ENCODE data around the gene STXBP6. TPM values are rescaled to one million over a fixed set of nuclear protein-coding genes. Genes with fewer than 3 reads are reported as not detected.
"Not testable (repeated sequence)": the region's sequence is repeated elsewhere in the genome, so short reads cannot be mapped to it uniquely, and the experiment has no call there.

Gene STXBP6
- total and polyA plus RNA-seq, 4 donors: 0.05 to 10.5 (median 2.3) TPM

DNA sequence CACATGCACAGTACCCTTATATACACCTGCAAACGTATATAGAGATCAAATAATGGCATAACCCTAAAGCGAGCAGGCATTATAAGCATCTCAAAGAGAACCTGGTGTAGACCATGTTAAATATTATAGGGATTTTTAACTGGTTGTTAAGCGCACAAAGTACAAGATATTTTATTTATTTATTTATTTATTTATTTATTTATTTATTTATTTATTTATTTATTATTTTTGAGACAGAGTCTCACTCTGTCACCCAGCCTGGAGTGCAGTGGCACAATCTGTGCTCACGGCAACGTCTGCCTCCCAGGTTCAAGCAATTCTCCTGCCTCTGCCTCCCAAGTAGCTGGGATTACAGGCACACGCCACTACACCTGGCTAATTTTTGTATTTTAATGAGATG lies 87.8 kb downstream of the STXBP6 start:
- ATAC-seq (ENCODE audit: low FRiP score); H3K4me1 ChIP-seq (ENCODE audit: control insufficient read depth in 1 of 2, insufficient read depth in 2 of 2, low read length in 2 of 2); H3K4me3 ChIP-seq (ENCODE audit: low read length in 2 of 2); H3K27ac ChIP-seq (ENCODE audit: low read depth in 1 of 2, low read length in 2 of 2); intact Hi-C loops (cut with DNase I); H3K36me3 ChIP-seq (ENCODE audit: control insufficient read depth in 1 of 2, insufficient read depth in 2 of 2, low read length in 1 of 2); H3K9me3 ChIP-seq (ENCODE audit: control insufficient read depth, low read length); H3K27me3 ChIP-seq (ENCODE audit: control insufficient read depth in 1 of 2, insufficient read depth in 2 of 2, low read length in 1 of 2); DNase-seq: not testable (repeated sequence)
- 96 to 97% methylated on average over 6 of the region's 6 CpGs for WGBS, 2 donors

DNA sequence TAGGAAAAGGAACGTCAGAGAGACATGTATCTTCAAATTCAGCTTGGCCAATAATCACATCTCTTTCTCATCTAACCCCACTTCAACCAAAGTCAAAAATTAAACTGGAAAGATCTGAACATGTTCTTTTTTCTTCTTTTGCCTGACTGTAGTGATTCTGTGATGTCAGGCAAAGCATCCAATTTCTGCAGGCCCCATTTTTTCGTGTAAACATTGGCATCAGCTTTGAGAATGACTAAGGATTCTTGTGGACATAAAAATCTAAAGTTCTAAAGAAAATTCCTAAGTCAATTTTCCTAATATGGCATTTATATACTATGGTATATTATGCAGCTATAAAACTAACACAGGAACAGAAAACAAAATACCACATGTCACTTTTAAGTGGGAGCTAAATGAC lies 89.1 kb downstream of the STXBP6 start:
- WGBS, 2 donors: 31 to 40% methylated on average over 2 of the region's 2 CpGs
- H3K9me3 ChIP-seq (ENCODE audit: control insufficient read depth, low read length): no peaks in the 10 kb centered on the region
- intact Hi-C loops (cut with DNase I): no loop called here
- no peak overlapping the region for H3K27ac ChIP-seq (ENCODE audit: low read depth in 1 of 2, low read length in 2 of 2)
- DNase-seq (no peak), ATAC-seq (ENCODE audit: low FRiP score) (no peak)
- no peaks in the 10 kb centered on the region for H3K4me1 ChIP-seq (ENCODE audit: control insufficient read depth in 1 of 2, insufficient read depth in 2 of 2, low read length in 2 of 2)
- H3K36me3 ChIP-seq (ENCODE audit: control insufficient read depth in 1 of 2, insufficient read depth in 2 of 2, low read length in 1 of 2): no peaks in the 10 kb centered on the region
- H3K27me3 ChIP-seq (ENCODE audit: control insufficient read depth in 1 of 2, insufficient read depth in 2 of 2, low read length in 1 of 2): no peaks in the 10 kb centered on the region
- H3K4me3 ChIP-seq (ENCODE audit: low read length in 2 of 2): no peak overlapping the region

DNA sequence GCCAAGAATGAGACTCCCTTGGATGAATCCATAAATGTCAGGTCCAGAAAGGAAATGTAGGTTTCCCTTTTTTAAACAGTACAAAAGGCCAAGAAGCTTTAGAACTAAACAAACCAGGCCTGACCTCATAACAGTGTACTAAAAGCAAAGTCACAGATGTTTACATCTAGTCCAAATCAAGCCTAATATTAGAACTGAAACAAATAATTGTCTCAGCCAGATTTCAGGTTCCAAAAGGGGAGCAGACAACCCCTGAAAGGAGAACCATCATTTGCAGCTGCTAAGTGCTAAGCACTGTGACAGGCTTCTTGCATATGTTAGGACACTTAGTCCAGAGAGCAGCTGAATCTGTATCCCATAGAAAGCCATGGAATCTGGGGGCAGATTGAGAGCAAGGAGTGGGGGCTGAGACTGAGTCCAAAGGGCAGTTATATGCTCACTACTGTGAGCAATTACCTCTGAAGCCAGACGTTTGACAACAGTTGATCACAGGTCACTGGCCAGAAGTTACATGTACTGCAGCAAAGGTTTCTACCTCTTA lies 90.1 kb downstream of the STXBP6 start:
- WGBS, 2 donors: 35 to 38% methylated on average over 1 of the region's 1 CpG
- DNase-seq (no peak), ATAC-seq (ENCODE audit: low FRiP score) (peak; percentile 26)
- Histone ChIP-seq H3K36me3 (ENCODE audit: control insufficient read depth in 1 of 2, insufficient read depth in 2 of 2, low read length in 1 of 2) (no peaks in the 10 kb centered on the region), H3K9me3 (ENCODE audit: control insufficient read depth, low read length) (no peaks in the 10 kb centered on the region), H3K27me3 (ENCODE audit: control insufficient read depth in 1 of 2, insufficient read depth in 2 of 2, low read length in 1 of 2) (no peaks in the 10 kb centered on the region), H3K27ac (ENCODE audit: low read depth in 1 of 2, low read length in 2 of 2) (no peak overlapping the region), H3K4me3 (ENCODE audit: low read length in 2 of 2) (no peak overlapping the region), H3K4me1 (ENCODE audit: control insufficient read depth in 1 of 2, insufficient read depth in 2 of 2, low read length in 2 of 2) (no peaks in the 10 kb centered on the region)
- intact Hi-C loops (cut with DNase I): no loop called here

DNA sequence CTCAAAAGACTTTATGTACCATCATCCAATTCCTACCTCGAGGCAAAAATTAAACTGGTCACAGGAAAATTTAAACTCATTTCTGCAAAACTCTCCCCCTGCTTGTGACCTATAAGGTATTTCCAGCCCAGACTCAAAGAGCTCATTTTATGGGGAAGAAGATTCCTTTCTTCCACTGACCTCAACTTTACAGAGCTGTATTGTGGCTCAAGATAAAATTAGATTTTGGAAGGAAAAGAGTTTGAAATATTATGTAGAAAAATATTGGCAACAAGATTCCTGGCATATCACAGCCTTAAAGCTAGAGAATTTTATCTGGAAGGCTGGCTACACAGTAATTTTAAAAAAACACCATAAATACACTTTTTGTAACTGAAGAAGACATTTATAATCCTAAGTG lies 91.7 kb downstream of the STXBP6 start:
- no peak for ATAC-seq (ENCODE audit: low FRiP score)
- H3K27me3 ChIP-seq (ENCODE audit: control insufficient read depth in 1 of 2, insufficient read depth in 2 of 2, low read length in 1 of 2): no peaks in the 10 kb centered on the region
- H3K27ac ChIP-seq (ENCODE audit: low read depth in 1 of 2, low read length in 2 of 2): no peak overlapping the region
- no peaks in the 10 kb centered on the region for H3K9me3 ChIP-seq (ENCODE audit: control insufficient read depth, low read length)
- no peak overlapping the region for H3K4me3 ChIP-seq (ENCODE audit: low read length in 2 of 2)
- intact Hi-C loops (cut with DNase I): no loop called here
- no peaks in the 10 kb centered on the region for H3K36me3 ChIP-seq (ENCODE audit: control insufficient read depth in 1 of 2, insufficient read depth in 2 of 2, low read length in 1 of 2)
- DNase-seq: no peak
- 2 to 5% methylated on average over 1 of the region's 1 CpG for WGBS, 2 donors
- no peaks in the 10 kb centered on the region for H3K4me1 ChIP-seq (ENCODE audit: control insufficient read depth in 1 of 2, insufficient read depth in 2 of 2, low read length in 2 of 2)

DNA sequence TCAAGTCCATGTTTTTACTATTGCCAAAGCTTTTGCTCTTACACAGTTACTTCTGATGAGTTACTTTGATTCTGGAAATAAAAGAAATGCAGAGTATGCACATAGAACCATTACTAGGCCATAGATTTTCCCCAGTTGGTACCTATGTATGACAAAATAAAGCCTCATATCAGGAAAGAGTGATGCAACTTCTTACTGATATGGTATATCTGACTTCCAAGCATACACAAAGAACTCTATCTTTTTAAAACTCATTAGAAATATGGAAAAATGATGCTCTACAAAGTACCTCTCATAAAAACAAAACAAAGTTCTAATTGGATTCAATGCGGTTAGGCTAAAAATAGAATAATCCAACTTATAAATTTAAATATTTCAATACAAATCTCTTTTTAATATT lies 92.1 kb downstream of the STXBP6 start:
- intact Hi-C loops (cut with DNase I): no loop called here
- DNase-seq (no peak), ATAC-seq (ENCODE audit: low FRiP score) (no peak)
- Histone ChIP-seq H3K27ac (ENCODE audit: low read depth in 1 of 2, low read length in 2 of 2) (no peak overlapping the region), H3K4me3 (ENCODE audit: low read length in 2 of 2) (no peak overlapping the region), H3K27me3 (ENCODE audit: control insufficient read depth in 1 of 2, insufficient read depth in 2 of 2, low read length in 1 of 2) (no peaks in the 10 kb centered on the region), H3K36me3 (ENCODE audit: control insufficient read depth in 1 of 2, insufficient read depth in 2 of 2, low read length in 1 of 2) (no peaks in the 10 kb centered on the region), H3K9me3 (ENCODE audit: control insufficient read depth, low read length) (peaks cover 1% of the 10 kb centered on the region), H3K4me1 (ENCODE audit: control insufficient read depth in 1 of 2, insufficient read depth in 2 of 2, low read length in 2 of 2) (no peaks in the 10 kb centered on the region)
- WGBS, 2 donors: 43 to 45% methylated on average over 1 of the region's 1 CpG

DNA sequence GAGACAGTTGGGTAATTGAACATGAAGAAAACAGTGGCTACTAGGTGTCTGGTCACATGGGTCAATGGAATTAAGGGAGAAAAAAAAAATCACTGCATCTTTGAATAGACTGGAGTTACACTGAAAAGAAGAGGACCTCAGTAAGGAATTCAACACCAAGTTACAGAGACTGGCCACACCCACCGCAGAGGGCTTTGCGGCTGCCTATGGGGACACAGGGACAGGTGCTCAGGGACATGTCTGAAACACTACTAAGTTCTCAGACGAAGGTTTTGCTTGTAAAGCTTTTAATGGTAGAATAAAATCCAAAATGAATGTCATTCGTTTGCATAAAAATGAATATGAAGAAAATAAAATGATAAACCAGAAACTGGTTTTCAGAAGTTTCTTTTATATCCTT lies 93.8 kb downstream of the STXBP6 start:
- Histone ChIP-seq H3K4me3 (ENCODE audit: low read length in 2 of 2) (no peak overlapping the region), H3K36me3 (ENCODE audit: control insufficient read depth in 1 of 2, insufficient read depth in 2 of 2, low read length in 1 of 2) (no peaks in the 10 kb centered on the region), H3K27ac (ENCODE audit: low read depth in 1 of 2, low read length in 2 of 2) (no peak overlapping the region), H3K4me1 (ENCODE audit: control insufficient read depth in 1 of 2, insufficient read depth in 2 of 2, low read length in 2 of 2) (no peaks in the 10 kb centered on the region), H3K9me3 (ENCODE audit: control insufficient read depth, low read length) (peaks cover 1% of the 10 kb centered on the region), H3K27me3 (ENCODE audit: control insufficient read depth in 1 of 2, insufficient read depth in 2 of 2, low read length in 1 of 2) (no peaks in the 10 kb centered on the region)
- intact Hi-C loops (cut with DNase I): no loop called here
- 94 to 95% methylated on average over 4 of the region's 4 CpGs for WGBS, 2 donors
- no peak for DNase-seq
- ATAC-seq (ENCODE audit: low FRiP score): no peak

DNA sequence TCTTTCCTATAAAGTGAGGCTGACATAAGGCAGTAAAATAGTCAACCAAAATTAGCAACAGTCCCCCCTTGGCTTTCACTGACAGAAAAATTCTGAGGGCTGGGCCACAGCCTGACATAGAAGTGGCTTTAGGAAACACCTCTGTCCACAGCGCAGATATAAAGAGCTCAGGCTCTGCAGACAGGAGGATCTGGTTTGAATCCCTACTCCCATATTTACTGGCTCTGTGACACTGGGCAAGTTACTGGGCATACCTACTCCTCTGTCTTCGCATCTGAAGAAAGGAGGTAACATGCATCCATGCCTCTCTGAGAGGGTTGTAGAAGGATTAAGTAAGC lies 95.3 kb downstream of the STXBP6 start:
- peaks cover 1% of the 10 kb centered on the region for H3K9me3 ChIP-seq (ENCODE audit: control insufficient read depth, low read length)

DNA sequence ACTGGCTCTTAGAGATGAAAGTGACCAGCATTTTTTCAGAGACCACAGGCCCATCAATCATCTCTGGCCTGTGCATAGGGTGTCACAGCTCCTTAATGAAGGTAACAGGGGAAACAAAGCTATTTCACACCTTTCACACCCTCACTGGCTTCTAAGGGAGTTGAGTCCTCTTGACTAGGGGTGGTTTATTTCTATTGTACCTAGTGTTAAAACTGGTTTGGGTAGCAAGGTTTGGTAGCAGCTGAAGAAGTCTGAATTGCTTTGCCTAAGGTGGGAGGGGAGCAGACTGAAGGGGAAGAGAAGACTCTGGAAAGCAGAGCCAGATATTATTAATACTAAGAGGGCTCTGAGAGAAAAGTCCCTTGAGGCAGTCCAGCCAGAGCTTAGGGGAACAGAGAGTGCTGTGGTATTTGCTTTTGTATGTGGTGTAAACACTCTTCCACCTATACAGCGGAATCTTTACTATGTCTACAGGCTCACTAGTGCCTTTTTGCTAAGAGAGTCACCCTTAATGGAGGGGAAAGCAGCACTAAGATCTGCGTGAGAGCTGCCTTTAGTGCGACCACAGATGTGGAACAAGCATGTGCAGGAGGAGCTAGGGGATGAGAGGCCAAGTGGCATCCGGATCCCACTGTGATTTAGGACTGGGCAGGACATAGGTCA lies 95.8 kb downstream of the STXBP6 start:
- H3K36me3 ChIP-seq (ENCODE audit: control insufficient read depth in 1 of 2, insufficient read depth in 2 of 2, low read length in 1 of 2): no peaks in the 10 kb centered on the region
- H3K4me3 ChIP-seq (ENCODE audit: low read length in 2 of 2): no peak overlapping the region
- H3K27ac ChIP-seq (ENCODE audit: low read depth in 1 of 2, low read length in 2 of 2): no peak overlapping the region
- peaks cover 1% of the 10 kb centered on the region for H3K9me3 ChIP-seq (ENCODE audit: control insufficient read depth, low read length)
- H3K4me1 ChIP-seq (ENCODE audit: control insufficient read depth in 1 of 2, insufficient read depth in 2 of 2, low read length in 2 of 2): no peaks in the 10 kb centered on the region
- WGBS, 2 donors: 87 to 95% methylated on average over 4 of the region's 4 CpGs
- intact Hi-C loops (cut with DNase I): no loop called here
- no peaks in the 10 kb centered on the region for H3K27me3 ChIP-seq (ENCODE audit: control insufficient read depth in 1 of 2, insufficient read depth in 2 of 2, low read length in 1 of 2)
- ATAC-seq (ENCODE audit: low FRiP score): no peak
- no peak for DNase-seq

More for the DNA sequence above, 95.3 kb downstream of the STXBP6 start:
- H3K27ac ChIP-seq (ENCODE audit: low read depth in 1 of 2, low read length in 2 of 2): no peak overlapping the region
- H3K4me3 ChIP-seq (ENCODE audit: low read length in 2 of 2): no peak overlapping the region
- H3K27me3 ChIP-seq (ENCODE audit: control insufficient read depth in 1 of 2, insufficient read depth in 2 of 2, low read length in 1 of 2): no peaks in the 10 kb centered on the region
- H3K4me1 ChIP-seq (ENCODE audit: control insufficient read depth in 1 of 2, insufficient read depth in 2 of 2, low read length in 2 of 2): no peaks in the 10 kb centered on the region
- whole genome bisulfite sequencing, 2 donors: 97 to 98% methylated on average over 2 of the region's 2 CpGs
- H3K36me3 ChIP-seq (ENCODE audit: control insufficient read depth in 1 of 2, insufficient read depth in 2 of 2, low read length in 1 of 2): no peaks in the 10 kb centered on the region
- DNase-seq (no peak), ATAC-seq (ENCODE audit: low FRiP score) (no peak)
- intact Hi-C loops (cut with DNase I): no loop called here

DNA sequence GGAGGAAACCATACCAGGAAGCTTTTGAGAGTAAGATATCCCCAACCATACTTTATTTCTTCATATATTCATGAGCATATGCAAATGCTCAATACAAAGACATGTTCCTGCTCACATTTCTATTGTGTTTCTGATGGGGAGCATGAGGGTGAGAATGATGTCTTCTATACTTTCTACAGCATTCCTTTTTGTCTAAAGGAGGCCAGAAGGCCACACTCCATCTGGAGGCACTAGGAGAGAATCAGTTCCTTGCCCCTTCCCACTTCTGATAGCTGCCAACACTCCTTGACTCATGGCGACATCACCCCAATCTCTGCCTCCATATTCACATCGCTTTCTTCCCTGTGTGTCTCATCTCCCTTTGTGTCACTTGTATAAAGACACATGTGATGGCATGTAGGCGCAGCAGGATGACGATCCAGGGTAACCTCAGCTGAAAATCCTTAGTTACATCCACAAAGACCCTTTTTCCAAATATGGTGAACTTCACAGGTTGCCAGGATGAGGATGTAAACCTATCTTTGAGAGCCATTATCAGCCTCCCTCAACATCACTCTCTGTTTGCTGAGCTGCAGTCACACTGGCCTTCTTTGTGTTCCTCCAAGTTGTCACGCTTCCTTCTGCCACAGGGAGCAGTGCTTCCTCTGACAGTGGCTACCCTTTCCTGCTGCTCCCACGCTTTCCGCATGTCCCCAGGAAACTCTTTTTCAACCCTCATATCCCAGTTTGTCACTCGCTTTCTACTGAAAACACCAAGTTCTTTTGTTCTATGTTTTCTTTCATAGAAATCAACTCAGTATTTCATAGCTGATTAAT lies 96.9 kb downstream of the STXBP6 start:
- Histone ChIP-seq H3K36me3 (ENCODE audit: control insufficient read depth in 1 of 2, insufficient read depth in 2 of 2, low read length in 1 of 2) (no peaks in the 10 kb centered on the region), H3K27me3 (ENCODE audit: control insufficient read depth in 1 of 2, insufficient read depth in 2 of 2, low read length in 1 of 2) (no peaks in the 10 kb centered on the region), H3K27ac (ENCODE audit: low read depth in 1 of 2, low read length in 2 of 2) (no peak overlapping the region), H3K4me1 (ENCODE audit: control insufficient read depth in 1 of 2, insufficient read depth in 2 of 2, low read length in 2 of 2) (no peaks in the 10 kb centered on the region), H3K9me3 (ENCODE audit: control insufficient read depth, low read length) (peaks cover 1% of the 10 kb centered on the region), H3K4me3 (ENCODE audit: low read length in 2 of 2) (no peak overlapping the region)
- 88 to 93% methylated on average over 8 of the region's 8 CpGs for WGBS, 2 donors
- intact Hi-C loops (cut with DNase I): no loop called here
- no peak for ATAC-seq (ENCODE audit: low FRiP score)
- DNase-seq: no peak
